ENCODE measurements around the gene ABHD13. TPM values are rescaled to one million over a fixed set of nuclear protein-coding genes. Genes with fewer than 3 reads are reported as not detected.

Gene ABHD13
- total RNA-seq, 1 donor = 4.6 TPM

DNA sequence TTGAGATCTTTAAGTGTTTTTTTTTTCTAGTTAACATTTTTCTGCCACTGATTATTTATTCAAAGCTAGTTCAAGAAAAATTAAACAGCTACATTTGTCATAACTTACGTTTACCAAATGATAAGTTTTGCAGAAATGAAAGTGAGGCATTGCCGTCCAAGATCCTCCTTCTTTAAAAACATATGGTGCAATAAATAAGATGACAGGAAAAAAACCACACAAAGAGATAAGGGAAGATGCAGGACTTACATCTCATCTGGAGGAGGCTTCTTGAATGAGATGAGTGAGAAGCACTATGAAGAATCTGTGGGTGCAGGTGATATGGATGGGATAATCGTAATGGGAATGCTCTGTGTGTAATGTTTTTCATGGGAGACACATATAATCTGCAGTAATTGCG lies 63.7 kb downstream of the ABHD13 start:
- DNase-seq (ENCODE audit: low read depth in 2 of 3, low spot score in 2 of 3) = no peak

DNA sequence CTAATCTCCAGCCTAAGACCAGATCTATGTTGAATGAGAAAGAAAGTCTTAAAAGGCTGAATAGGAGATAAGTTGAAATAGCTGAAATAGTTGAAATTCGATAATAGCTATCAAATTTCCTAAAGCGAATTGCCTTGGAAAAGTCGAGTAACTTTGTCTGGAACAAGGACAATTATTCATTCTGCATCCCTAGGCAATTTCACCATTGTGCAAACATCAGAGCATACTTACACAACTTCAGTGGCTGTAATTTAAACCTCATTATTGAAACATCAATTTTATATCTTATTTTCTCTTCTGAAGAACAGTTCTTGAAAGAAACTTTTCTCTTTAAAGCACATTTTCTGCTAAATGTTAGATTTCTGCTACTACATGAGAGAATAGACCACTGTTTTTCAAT lies 64.9 kb downstream of the ABHD13 start:
- no peak for DNase-seq (ENCODE audit: low read depth in 2 of 3, low spot score in 2 of 3)

Other genes starting within 250 kb of the ABHD13 start
- gene LIG4, start 2.9 kb upstream of the ABHD13 start, total RNA-seq = 3.0 TPM
- 27.5 TPM for gene TNFSF13B, start 51.3 kb downstream of the ABHD13 start, total RNA-seq

All from hematopoietic multipotent progenitor cell (in vitro differentiated cells).